GM20000 (cell line): ENCODE results near the gene OR51B2.
"Not testable (repeated sequence)": the region's sequence is repeated elsewhere in the genome, so short reads cannot be mapped to it uniquely, and the experiment has no call there.

Source experiments
- DNase-seq: peaks from one replicate; pipeline ENCODE4 v3.0.0; 2012; ENCODE audit warnings: low spot score
- CTCF ChIP-seq: IDR thresholded peaks from 2 replicates; pipeline ENCODE4 v1.5.1; 2012; ENCODE audit warnings: mild to moderate bottlenecking, control low read depth; ENCODE audit errors: extremely low read depth, missing control alignments

Gene OR51B2

GRCh38 chr11:5307256-5308019 lies 16.7 kb downstream of the OR51B2 start:
- DNase-seq, result no peak
- TF ChIP-seq CTCF, result no peak

- no peak for DNase-seq
- no peak for TF ChIP-seq CTCF
These were observed 20.1 kb downstream of the OR51B2 start for GRCh38 chr11:5304046-5304445.

- TF ChIP-seq CTCF, result no peak
- DNase-seq, result no peak
These were observed 20.5 kb downstream of the OR51B2 start for GRCh38 chr11:5303626-5304025.

DNA sequence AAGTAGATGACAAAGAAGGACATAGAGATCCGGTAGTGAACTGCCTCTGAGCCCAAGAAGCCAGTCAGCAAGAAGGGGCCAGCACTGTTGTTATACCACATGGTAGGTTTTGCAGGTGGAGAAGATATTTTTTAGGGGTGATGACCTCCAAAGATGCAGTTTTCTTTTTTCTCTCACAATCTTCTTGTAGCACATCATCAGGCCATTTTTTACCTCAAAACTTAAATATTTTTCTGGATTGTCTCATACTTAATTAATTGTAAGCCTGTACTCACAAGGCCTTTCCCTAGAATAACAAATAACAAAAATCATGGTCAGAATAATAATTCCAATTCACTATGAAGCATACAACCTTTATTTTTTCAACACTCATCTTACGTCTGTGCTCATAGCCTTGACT lies 22.3 kb downstream of the OR51B2 start, which contains the start of gene OR51B4:
Gene OR51B4, minus strand, starts transcription at position 101 of the 400 bp plus-strand sequence. Its CDS starts 0 bp downstream, at position 101.
- no peak for DNase-seq
- TF ChIP-seq CTCF, result no peak

DNA sequence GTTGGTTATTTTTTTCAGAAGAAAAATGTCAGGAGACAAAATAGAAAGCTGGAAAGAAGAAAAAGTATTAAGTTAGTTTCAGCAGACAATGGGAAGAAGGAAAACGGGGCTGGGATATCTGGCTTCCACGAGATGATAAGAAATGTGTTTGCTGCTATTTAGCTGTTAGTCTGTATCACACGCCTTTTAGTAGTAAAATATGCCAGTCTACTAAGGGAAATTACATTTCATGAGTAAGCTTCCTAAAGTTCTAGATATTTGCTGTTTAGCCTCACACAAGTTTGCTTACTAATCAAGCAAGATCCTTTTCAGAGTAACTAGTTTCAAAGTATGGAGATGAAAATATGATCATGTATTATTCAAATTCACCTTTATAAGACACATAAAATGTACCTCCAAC lies 23.8 kb downstream of the OR51B2 start:
- TF ChIP-seq CTCF, result no peak
- DNase-seq, result no peak

GRCh38 chr11:5298451-5298850 lies 25.6 kb downstream of the OR51B2 start:
- TF ChIP-seq CTCF, result no peak
- DNase-seq, result no peak

DNA sequence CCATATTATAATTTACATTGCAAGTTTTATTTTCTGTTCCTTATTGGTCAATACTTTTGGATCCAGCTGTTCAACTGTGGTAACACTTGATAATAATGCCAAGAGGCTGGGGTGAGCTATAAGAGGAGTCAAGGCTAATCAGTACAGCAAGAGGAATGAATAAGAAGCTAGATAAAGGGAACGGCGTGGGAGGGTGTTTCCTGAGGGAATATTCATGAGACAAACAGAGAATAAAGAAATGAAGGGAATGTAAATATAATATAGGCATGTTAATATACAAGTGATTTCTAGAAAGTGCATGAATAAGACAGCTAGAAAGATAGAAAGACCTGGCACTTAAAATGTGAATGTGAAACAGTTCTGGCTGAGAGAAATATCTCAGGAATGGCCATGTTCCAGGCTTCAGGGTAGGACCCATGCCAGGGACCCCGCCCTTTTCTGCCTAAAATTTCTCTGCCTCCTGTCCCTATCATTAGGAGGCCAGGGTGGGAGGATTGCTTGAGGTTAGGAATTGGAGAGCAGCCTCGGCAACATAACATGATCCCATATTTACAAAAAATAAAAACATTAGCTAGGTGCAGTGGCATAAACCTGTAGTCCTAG lies 26.3 kb downstream of the OR51B2 start:
- DNase-seq, result no peak
- TF ChIP-seq CTCF, result no peak

DNA sequence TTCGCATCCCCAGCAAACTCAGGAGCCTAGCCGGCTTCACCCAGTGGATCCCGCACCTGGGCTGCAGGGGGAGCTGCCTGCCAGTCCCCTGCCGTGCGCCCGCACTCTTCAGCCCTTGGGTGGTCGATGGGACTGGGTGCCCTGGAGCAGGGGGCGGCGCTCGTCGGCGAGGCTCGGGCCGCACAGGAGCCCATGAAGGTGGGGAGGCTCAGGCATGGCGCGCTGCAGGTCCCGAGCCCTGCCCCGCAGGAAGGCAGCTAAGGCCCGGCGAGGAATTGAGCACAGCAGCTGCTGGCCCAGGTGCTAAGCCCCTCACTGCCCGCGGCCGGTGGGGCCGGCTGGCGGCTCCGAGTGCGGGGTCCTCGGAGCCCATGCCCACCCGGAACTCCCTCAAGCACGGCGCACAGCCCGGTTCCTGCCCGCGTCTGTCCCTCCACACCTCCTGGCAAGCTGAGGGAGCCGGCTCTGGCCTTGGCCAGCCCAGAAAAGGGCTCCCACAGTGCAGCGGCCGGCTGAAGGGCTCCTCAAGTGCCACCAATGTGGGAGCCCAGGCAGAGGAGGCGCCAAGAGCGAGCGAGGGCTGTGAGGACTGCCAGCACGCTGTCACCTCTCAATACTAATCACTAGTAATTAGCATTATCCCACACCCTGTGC lies 29.6 kb downstream of the OR51B2 start:
- not testable (repeated sequence) for DNase-seq
